Activated T-cell treated with anti-CD3 and anti-CD28 coated beads for 24 hours (primary cell): ENCODE data around the gene PDLIM1.
A peak's percentile ranks its signal among the peaks of the same experiment; 100 is the strongest.

Experiments used
- DNase-seq: peaks from one replicate; pipeline ENCODE4 v3.0.0-alpha.2; 2020; ENCODE audit warnings: low read depth

PDLIM1 gene

GRCh38 chr10:95263864-95264226, 27.0 kb downstream of the PDLIM1 start:
- DNase-seq = no peak

GRCh38 chr10:95262763-95263518, 27.9 kb downstream of the PDLIM1 start:
- DNase-seq = no peak

- no peak for DNase-seq
These were observed 28.9 kb downstream of the PDLIM1 start for GRCh38 chr10:95261926-95262325.

GRCh38 chr10:95260909-95261552, 29.8 kb downstream of the PDLIM1 start:
- no peak for DNase-seq

- DNase-seq = no peak
These were observed 30.4 kb downstream of the PDLIM1 start for GRCh38 chr10:95260397-95260881.

- no peak for DNase-seq
These were observed 33.0 kb downstream of the PDLIM1 start for GRCh38 chr10:95257849-95258248.

- no peak for DNase-seq
These were observed 34.5 kb downstream of the PDLIM1 start for GRCh38 chr10:95256268-95256667.

- DNase-seq = no peak
These were observed 36.2 kb downstream of the PDLIM1 start for GRCh38 chr10:95254629-95255028.

- DNase-seq = no peak
These were observed 37.1 kb downstream of the PDLIM1 start for GRCh38 chr10:95253686-95254085.

GRCh38 chr10:95253007-95253406, 37.8 kb downstream of the PDLIM1 start:
- DNase-seq = no peak

- no peak for DNase-seq
These were observed 39.9 kb downstream of the PDLIM1 start for GRCh38 chr10:95250856-95251255.

- DNase-seq = no peak
These were observed 41.3 kb downstream of the PDLIM1 start for GRCh38 chr10:95249467-95249866.

- DNase-seq = no peak
These were observed 41.8 kb downstream of the PDLIM1 start for GRCh38 chr10:95248989-95249388.

GRCh38 chr10:95247881-95248583, 42.8 kb downstream of the PDLIM1 start:
- DNase-seq = no peak

GRCh38 chr10:95247200-95247880, 43.5 kb downstream of the PDLIM1 start:
- no peak for DNase-seq

- DNase-seq = peak; percentile 52
These were observed 44.2 kb downstream of the PDLIM1 start for GRCh38 chr10:95246582-95247051.

- DNase-seq = no peak
These were observed 45.3 kb downstream of the PDLIM1 start for GRCh38 chr10:95245425-95246055.

GRCh38 chr10:95244152-95244551, 46.7 kb downstream of the PDLIM1 start:
- DNase-seq = no peak

GRCh38 chr10:95243318-95243617, 47.5 kb downstream of the PDLIM1 start:
- no peak for DNase-seq

- DNase-seq = no peak
These were observed 48.1 kb downstream of the PDLIM1 start for GRCh38 chr10:95242581-95243317.

GRCh38 chr10:95241533-95241932, 49.3 kb downstream of the PDLIM1 start:
- no peak for DNase-seq
